HPDE6-E6E7 (cell line): ENCODE data around the gene YIPF7.

ENCODE experiments used
- DNase-seq: peaks from one replicate; pipeline ENCODE4 v3.0.0; 2011; ENCODE audit warnings: missing footprints; ENCODE audit errors: extremely low spot score

Gene YIPF7

GRCh38 chr4:44651425-44651824 lies at the start of gene YIPF7:
Gene YIPF7 (minus strand): TSS chr4:44651625. CDS start chr4:44650100, 1,525 bp downstream.
- DNase-seq = no peak

DNA sequence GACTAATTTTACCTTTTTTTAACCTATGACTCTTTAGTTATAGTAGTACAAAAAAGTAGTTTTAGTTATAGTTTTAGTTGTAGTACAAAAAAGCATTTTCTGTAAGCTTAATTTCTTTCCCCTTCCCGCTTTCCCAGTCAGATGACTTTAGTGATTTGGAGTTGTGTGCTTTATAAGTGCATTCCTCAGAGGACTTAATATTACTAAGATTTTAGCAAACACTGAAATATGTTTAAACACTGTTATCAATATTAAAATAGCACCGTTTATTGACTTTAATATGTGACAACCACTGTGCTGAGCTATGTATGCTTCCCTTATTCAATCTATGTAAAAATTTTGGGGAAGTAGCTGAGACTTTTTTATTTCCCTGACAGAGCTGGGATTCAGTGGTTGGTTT lies 49.6 kb upstream of the YIPF7 start:
- no peak for DNase-seq

DNA sequence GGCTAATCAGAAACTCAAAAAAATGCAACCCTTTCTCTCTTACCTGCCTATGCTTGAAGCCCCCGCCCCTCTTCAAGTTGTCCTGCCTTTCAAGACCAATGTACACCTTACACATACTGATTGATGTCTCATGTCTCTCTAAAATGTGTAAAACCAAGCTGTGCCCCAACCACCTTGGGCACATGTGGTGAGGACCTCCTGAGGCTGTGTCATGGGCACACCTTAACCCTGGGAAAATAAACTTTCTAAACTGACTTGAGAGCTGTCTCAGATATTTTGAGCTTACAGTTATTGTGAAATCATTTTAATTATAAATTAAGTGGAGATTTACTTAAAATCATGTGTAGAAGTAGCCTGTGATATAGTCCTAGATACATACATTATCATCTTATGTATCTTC lies 49.0 kb upstream of the YIPF7 start:
- no peak for DNase-seq

DNA sequence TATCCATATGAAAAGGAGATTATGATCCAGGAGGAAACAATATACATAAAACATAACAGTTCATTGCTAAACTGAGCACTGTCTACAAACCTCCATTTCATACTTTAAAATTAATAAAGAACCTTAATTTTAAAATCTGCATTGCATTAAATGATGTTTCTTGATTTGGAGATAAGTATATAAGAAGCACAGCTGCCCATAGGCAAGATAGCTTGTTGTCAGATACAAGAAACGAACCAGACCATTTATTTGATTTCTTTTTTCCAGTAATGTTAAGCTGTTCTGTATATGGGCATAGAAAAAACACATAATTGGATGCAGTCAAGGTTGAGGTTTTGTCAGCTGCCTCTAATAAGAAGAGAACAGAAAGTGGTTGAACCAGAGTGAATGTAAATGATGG lies 33.2 kb upstream of the YIPF7 start:
- DNase-seq = no peak

GRCh38 chr4:44679060-44679459 lies 27.6 kb upstream of the YIPF7 start:
- DNase-seq = no peak

GRCh38 chr4:44678094-44679041 lies 26.9 kb upstream of the YIPF7 start, which contains the start of gene GUF1:
Gene GUF1 (plus strand): TSS chr4:44678420. CDS start chr4:44678623, 203 bp downstream.
- DNase-seq = peak; percentile 81

GRCh38 chr4:44675366-44675765 lies 23.9 kb upstream of the YIPF7 start:
- no peak for DNase-seq

- no peak for DNase-seq
Observed at GRCh38 chr4:44674471-44674870, 23.0 kb upstream of the YIPF7 start.

- DNase-seq = no peak
Observed at GRCh38 chr4:44671636-44672035, 20.2 kb upstream of the YIPF7 start.

GRCh38 chr4:44670506-44671199 lies 19.2 kb upstream of the YIPF7 start:
- DNase-seq = no peak

GRCh38 chr4:44668526-44668925 lies 17.1 kb upstream of the YIPF7 start:
- no peak for DNase-seq

GRCh38 chr4:44663539-44664263 lies 12.3 kb upstream of the YIPF7 start:
- no peak for DNase-seq

GRCh38 chr4:44662623-44663005 lies 11.2 kb upstream of the YIPF7 start:
- no peak for DNase-seq

DNA sequence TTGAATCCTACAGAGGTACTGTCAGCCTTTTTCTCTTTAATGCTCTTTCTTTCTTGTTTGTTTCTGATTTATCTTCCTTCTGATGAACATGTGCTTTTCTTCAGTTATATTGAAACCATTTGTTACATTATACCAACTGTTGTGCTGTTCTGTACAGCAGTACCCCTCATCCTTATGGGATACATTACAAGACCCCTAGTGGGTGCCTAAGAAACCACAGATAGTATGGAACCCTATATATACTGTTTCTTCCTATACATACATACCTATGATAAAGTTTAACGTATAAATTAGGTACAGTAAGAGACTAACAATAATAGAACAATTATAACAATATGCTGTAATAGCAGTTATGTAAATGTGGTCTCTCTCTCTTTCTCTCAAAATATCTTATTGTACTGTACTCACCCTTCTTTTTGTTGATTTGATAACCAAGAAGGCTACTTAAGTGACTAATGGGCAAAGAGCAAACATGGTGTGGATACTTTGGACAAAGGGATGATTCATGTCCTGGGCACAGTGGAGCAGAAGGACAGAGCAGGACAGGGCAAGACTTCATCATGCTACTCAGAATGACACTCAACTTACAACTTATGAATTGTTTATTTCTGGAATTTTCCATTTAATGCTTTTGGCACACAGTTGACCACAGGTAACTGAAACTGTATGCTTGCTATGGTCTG lies 10.7 kb upstream of the YIPF7 start:
- no peak for DNase-seq

- no peak for DNase-seq
Observed at GRCh38 chr4:44660396-44660795, 9.0 kb upstream of the YIPF7 start.

- DNase-seq = no peak
Observed at GRCh38 chr4:44652002-44652401, 577 bp upstream of the YIPF7 start.

GRCh38 chr4:44646151-44646550 lies 5.3 kb downstream of the YIPF7 start:
- DNase-seq = no peak

GRCh38 chr4:44638091-44638490 lies 13.3 kb downstream of the YIPF7 start:
- DNase-seq = no peak

DNA sequence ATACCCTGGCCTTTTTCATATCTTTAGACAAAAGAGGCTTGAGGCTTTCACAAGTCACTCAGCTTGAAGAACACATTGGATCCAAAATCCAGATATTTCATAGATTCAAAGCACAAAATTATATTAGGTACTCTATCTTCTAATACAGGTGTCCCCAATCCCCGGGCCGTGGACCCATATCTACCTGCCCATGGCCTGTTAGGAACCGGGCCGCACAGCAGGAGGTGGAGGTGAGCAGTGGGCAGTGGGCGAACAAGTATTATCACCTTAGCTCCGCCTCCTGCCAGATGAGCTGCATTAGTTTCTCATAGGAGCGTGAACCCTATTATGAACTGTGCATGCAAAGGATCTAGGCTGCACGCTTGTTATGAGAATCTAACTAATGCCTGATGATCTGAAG lies 18.7 kb downstream of the YIPF7 start:
- DNase-seq = no peak

GRCh38 chr4:44632089-44632488 lies 19.3 kb downstream of the YIPF7 start:
- DNase-seq = no peak

DNA sequence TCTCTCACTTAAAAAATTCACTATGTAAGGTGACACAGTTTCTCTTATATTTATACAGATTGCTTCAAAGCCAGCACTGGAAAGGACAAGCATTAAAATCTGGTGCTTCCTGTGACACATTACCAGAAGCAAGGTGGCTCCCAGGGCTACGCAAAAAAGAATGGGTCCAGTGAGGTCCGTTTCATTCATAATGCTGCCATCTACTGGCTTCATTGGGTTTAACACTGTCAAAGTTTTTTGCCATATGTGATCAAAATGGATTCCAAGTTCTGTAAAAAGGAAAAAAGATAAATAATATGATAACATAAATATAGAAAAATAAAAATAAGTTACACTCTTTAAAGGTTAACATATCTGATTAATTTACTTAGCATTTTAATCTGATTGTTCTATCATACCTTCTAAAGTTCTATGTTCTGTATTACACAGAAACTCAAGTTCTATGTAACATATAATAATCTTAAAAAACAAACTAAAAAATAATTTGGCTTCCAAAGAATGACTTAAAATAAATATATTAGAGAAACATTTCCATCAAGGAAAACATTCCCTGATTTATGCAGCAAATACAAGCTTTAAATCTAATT lies 22.1 kb downstream of the YIPF7 start:
- peak; percentile 44 for DNase-seq
